HFF-Myc (cell line): ENCODE measurements around the gene CEP170B.

Experiments used
- DNase-seq: peaks from one replicate; pipeline ENCODE4 v3.0.0-alpha.2; 2011; ENCODE audit warnings: low read depth; ENCODE audit errors: extremely low read depth
- H3K4me3 ChIP-seq: replicated peaks from 2 replicates; pipeline ENCODE4 v1.5.1; 2011; ENCODE audit warnings: low read depth, mild to moderate bottlenecking, control low read depth, low read length
- CTCF ChIP-seq: IDR thresholded peaks from 2 replicates; pipeline ENCODE4 v1.5.1; 2012; ENCODE audit warnings: mild to moderate bottlenecking, low read depth, low read length, control low read depth; ENCODE audit errors: missing control alignments

Gene CEP170B

GRCh38 chr14:104932676-104933631, 67.9 kb downstream of the CEP170B start:
- peak; percentile 37 for DNase-seq
- TF ChIP-seq CTCF, result peak; percentile 59
- peak overlapping the region; percentile 41 for H3K4me3 ChIP-seq

- TF ChIP-seq CTCF, result no peak
- no peak overlapping the region for H3K4me3 ChIP-seq
- no peak for DNase-seq
Measured at GRCh38 chr14:104933746-104934733, 69.0 kb downstream of the CEP170B start.

- TF ChIP-seq CTCF, result no peak
- no peak for DNase-seq
- no peak overlapping the region for H3K4me3 ChIP-seq
Measured at GRCh38 chr14:104935026-104935650, 70.1 kb downstream of the CEP170B start.

DNA sequence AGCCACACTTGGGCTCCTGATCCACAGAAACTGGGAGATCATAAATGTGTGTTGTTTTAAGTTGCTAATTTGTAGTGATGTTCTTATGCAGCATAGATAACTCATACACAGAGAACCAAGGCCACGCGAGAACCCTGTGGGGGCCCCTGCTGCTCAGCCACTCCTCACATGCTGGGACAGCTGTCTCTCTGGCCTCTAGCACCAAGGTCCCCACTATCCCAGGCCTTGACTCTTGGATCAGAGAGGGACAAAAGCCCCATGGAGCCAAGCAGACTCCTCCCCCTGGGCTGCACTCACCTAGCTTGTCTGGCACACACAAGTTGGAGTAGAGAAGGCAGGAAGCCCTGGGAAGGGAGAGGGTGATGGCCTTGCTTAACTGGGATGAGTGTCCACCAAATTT, 70.9 kb downstream of the CEP170B start:
- TF ChIP-seq CTCF, result no peak
- no peak for DNase-seq
- no peak overlapping the region for H3K4me3 ChIP-seq

- no peak for DNase-seq
- H3K4me3 ChIP-seq, result no peak overlapping the region
- TF ChIP-seq CTCF, result no peak
Measured at GRCh38 chr14:104936361-104937155, 71.5 kb downstream of the CEP170B start.
